ENCODE results near the gene PRKCH. TPM values are rescaled to one million over a fixed set of nuclear protein-coding genes. Genes with fewer than 3 reads are reported as not detected.

Gene PRKCH
- total RNA-seq, 4 donors from 2014 or later = 49.5 to 147 (median 59.2) TPM

DNA sequence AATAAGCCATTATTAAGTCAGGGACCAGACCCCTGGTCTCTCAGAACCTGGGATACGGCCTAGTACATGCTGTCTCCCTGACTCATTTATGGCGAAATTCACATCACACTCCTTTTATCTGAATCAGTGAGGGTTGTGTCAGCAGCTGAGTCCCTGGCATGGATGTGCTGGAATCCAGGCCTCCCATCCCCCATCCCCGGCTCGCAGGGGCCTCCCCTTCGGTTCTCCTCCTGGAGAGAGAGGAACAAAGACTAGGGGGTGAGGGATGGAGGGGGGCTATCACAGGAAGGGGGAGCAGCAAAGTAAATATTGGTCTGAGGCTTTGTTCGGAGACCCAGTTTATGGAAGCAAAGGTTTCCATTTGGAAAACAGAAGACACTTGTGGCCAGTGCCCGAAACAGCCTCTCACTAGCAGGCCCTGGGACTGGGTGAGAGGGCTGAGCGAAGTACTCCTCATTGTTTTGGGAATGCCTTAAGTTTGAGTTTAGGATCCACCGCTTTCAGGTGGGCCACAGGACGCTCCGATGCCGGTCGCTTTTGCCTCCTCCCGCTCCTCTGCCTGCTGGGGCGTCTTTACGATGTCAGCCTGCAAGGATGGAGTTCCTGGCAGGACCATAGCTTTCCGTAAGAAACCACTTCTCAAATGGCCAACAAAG is 145.0 kb downstream of the PRKCH start:
- no peak overlapping the region for H3K27ac ChIP-seq
- 85% methylated on average over 17 of the region's 17 CpGs for WGBS
- H3K4me3 ChIP-seq = no peak overlapping the region
- no peaks in the 10 kb centered on the region for H3K27me3 ChIP-seq
- peaks cover 43% of the 10 kb centered on the region for H3K4me1 ChIP-seq
- TF ChIP-seq EP300 (IDR thresholded peaks at IDR 0.05) = peak; percentile 68
- peak in 1 of 3 donors; percentile 87 for TF ChIP-seq POLR2AphosphoS5 (IDR thresholded peaks at IDR 0.05)
- TF ChIP-seq POLR2A (IDR thresholded peaks at IDR 0.05) = no peak
- no peaks in the 10 kb centered on the region for H3K36me3 ChIP-seq
- H3K9me3 ChIP-seq = no peaks in the 10 kb centered on the region
- no peak for DNase-seq (ENCODE audit: low spot score in 2 of 2)

DNA sequence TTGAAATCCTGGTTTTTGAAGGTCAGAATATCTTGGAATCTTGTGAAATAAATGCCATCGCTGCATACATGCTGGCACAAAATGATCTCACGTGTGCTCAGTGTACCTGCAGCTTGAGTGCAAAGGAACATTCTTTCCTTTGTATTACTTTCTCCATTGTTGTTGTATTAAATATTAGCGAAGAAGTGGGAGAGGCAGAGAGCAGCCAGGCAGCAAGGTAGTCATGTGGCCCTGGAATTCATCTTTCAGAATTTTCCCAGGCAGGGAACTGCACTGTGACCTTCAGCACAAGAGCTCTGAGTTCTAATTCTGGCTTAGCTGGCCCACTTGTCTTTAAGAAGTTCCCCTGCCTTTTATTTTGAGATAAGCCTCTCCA is 145.5 kb downstream of the PRKCH start:
- Histone ChIP-seq H3K27ac (no peak overlapping the region), H3K4me1 (peaks cover 48% of the 10 kb centered on the region), H3K4me3 (no peak overlapping the region), H3K9me3 (no peaks in the 10 kb centered on the region), H3K27me3 (no peaks in the 10 kb centered on the region), H3K36me3 (no peaks in the 10 kb centered on the region)
- DNase-seq (ENCODE audit: low spot score in 2 of 2) = no peak
- TF ChIP-seq, protein P1, sequence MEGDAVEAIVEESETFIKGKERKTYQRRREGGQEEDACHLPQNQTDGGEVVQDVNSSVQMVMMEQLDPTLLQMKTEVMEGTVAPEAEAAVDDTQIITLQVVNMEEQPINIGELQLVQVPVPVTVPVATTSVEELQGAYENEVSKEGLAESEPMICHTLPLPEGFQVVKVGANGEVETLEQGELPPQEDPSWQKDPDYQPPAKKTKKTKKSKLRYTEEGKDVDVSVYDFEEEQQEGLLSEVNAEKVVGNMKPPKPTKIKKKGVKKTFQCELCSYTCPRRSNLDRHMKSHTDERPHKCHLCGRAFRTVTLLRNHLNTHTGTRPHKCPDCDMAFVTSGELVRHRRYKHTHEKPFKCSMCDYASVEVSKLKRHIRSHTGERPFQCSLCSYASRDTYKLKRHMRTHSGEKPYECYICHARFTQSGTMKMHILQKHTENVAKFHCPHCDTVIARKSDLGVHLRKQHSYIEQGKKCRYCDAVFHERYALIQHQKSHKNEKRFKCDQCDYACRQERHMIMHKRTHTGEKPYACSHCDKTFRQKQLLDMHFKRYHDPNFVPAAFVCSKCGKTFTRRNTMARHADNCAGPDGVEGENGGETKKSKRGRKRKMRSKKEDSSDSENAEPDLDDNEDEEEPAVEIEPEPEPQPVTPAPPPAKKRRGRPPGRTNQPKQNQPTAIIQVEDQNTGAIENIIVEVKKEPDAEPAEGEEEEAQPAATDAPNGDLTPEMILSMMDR (IDR thresholded peaks at IDR 0.05) = no peak
- TF ChIP-seq POLR2AphosphoS5 (IDR thresholded peaks at IDR 0.05) = no peak
- no peak for TF ChIP-seq EP300 (IDR thresholded peaks at IDR 0.05)
- TF ChIP-seq POLR2A (IDR thresholded peaks at IDR 0.05) = no peak
- 93% methylated on average over 3 of the region's 3 CpGs for WGBS

DNA sequence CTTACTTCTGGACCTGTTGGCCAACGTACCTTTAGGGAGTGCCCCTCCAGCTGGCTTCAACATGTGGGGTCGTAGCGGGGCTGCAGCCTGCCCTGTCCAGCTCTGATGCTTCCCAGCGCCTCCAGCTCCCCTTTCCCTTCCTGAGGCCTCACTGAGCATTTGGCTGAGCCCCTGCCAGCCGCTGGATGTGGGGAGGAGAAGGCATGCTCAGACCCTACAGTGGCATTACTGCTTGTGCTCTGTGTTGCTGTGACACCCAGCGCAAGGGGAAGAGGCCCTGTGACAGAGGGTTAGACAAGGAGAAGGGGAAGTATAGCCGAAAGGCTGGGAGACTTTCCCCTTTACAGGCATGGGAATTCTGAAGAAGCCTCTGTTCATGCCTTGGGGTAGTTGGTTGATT is 145.9 kb downstream of the PRKCH start:
- Histone ChIP-seq H3K36me3 (no peaks in the 10 kb centered on the region), H3K27me3 (no peaks in the 10 kb centered on the region), H3K27ac (no peak overlapping the region), H3K4me3 (no peak overlapping the region), H3K4me1 (peaks cover 52% of the 10 kb centered on the region), H3K9me3 (no peaks in the 10 kb centered on the region)
- 83% methylated on average over 7 of the region's 7 CpGs for WGBS
- TF ChIP-seq POLR2A (IDR thresholded peaks at IDR 0.05) (no peak), EP300 (IDR thresholded peaks at IDR 0.05) (no peak), POLR2AphosphoS5 (IDR thresholded peaks at IDR 0.05) (no peak)
- TF ChIP-seq, protein P1 (IDR thresholded peaks at IDR 0.05) = no peak
- no peak for DNase-seq (ENCODE audit: low spot score in 2 of 2)

DNA sequence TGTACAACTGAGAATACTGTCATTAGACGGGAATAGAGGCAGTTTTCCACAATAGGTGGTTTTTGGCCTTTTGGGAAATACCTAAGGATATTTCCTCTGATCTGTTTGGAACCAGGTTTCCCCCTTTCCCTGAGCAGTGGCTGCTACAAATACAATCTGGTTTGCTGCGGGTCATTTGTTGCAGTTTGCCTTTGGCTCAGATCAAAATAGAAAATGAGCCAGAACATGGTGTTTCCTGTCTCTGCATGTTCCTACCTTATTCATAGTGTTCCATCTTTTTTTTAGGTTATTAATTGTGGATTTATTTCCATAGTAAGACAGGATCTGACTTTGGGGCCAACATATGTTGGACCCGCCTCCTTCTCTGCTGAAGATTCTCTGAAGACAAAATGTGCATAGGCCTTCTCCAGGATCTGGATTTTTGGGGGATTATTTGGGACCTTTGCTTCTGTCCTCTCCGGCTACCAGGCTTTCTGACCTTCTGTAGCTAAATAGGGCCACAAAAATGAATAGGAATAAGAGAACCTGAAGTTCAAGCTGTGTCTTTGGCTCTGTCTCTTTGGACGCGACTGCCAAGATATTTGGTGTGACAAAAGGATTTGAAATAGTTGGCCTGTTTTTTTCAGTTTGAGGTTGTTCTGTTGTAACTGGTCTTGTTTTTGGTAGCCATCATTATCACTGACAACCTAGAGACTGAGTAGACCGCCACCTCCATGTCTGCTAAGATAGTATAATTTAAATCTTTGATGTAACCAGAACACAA is 146.9 kb downstream of the PRKCH start:
- H3K4me3 ChIP-seq = no peak overlapping the region
- H3K36me3 ChIP-seq = no peaks in the 10 kb centered on the region
- no peak overlapping the region for H3K27ac ChIP-seq
- H3K4me1 ChIP-seq = peaks cover 61% of the 10 kb centered on the region
- no peak for DNase-seq (ENCODE audit: low spot score in 2 of 2)
- 63% methylated on average over 7 of the region's 7 CpGs for WGBS
- no peaks in the 10 kb centered on the region for H3K9me3 ChIP-seq
- no peaks in the 10 kb centered on the region for H3K27me3 ChIP-seq
- TF ChIP-seq POLR2A (IDR thresholded peaks at IDR 0.05) = no peak
- no peak for TF ChIP-seq POLR2AphosphoS5 (IDR thresholded peaks at IDR 0.05)
- TF ChIP-seq, protein P1 (IDR thresholded peaks at IDR 0.05) = no peak
- TF ChIP-seq EP300 (IDR thresholded peaks at IDR 0.05) = no peak

DNA sequence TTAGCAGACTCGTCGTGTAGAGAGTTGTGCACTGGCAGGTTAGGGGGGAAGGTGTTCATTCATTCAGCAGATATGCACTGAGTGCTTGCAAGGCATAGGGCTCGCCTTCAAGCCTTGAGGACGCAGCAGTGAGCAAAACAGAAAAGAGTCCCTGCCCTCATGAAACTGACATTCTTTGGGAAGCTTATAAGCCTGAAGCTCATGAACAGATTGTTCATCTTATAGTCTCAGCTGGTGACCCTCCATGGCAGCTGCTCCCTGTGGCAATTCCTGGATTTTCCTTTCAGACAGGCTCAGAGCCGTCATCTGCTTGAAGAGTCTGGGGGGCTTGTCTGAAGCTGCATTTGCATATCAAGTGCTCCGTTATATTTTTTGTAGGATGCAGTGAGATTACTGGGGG is 148.4 kb downstream of the PRKCH start:
- H3K27me3 ChIP-seq = no peaks in the 10 kb centered on the region
- no peak overlapping the region for H3K4me3 ChIP-seq
- H3K36me3 ChIP-seq = no peaks in the 10 kb centered on the region
- no peak overlapping the region for H3K27ac ChIP-seq
- DNase-seq (ENCODE audit: low spot score in 2 of 2) = no peak
- no peaks in the 10 kb centered on the region for H3K9me3 ChIP-seq
- peaks cover 67% of the 10 kb centered on the region for H3K4me1 ChIP-seq
- WGBS = 72% methylated on average over 6 of the region's 6 CpGs
- TF ChIP-seq, protein P1 (IDR thresholded peaks at IDR 0.05) = no peak
- TF ChIP-seq POLR2AphosphoS5 (IDR thresholded peaks at IDR 0.05) (no peak), EP300 (IDR thresholded peaks at IDR 0.05) (no peak), POLR2A (IDR thresholded peaks at IDR 0.05) (no peak)
